Measurements from ENCODE around the gene SLC16A4.

DNA sequence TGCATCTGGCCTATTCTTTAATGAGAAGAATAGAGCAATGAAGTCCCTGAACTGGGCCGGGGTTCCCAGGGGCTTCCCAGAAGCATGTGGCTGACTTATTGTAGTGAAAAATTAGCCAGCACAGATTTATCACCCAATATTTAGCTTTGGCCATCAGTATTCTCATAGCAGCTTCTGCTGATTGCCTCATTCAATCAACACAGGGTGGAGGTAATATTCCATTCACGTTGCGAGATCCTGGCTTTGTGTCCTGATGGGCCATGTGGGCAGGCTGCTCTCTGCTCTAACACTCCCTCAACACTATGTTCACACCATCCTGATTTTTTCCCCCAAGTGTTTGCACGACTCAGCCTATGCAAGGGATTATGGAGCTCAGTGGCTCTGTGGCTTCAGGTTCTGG is 38.1 kb upstream of the SLC16A4 start:
- TF ChIP-seq, protein P1, sequence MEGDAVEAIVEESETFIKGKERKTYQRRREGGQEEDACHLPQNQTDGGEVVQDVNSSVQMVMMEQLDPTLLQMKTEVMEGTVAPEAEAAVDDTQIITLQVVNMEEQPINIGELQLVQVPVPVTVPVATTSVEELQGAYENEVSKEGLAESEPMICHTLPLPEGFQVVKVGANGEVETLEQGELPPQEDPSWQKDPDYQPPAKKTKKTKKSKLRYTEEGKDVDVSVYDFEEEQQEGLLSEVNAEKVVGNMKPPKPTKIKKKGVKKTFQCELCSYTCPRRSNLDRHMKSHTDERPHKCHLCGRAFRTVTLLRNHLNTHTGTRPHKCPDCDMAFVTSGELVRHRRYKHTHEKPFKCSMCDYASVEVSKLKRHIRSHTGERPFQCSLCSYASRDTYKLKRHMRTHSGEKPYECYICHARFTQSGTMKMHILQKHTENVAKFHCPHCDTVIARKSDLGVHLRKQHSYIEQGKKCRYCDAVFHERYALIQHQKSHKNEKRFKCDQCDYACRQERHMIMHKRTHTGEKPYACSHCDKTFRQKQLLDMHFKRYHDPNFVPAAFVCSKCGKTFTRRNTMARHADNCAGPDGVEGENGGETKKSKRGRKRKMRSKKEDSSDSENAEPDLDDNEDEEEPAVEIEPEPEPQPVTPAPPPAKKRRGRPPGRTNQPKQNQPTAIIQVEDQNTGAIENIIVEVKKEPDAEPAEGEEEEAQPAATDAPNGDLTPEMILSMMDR (IDR thresholded peaks at IDR 0.05), result no peak
- no peak for TF ChIP-seq POLR2A (IDR thresholded peaks at IDR 0.05)
